HG03342 (cell line): ENCODE measurements around the gene GALR2.
"Not testable (repeated sequence)": the region's sequence is repeated elsewhere in the genome, so short reads cannot be mapped to it uniquely, and the experiment has no call there.

Experiments used
- ATAC-seq: cut with Tn5 transposase; IDR thresholded peaks from one replicate; pipeline ENCODE4 v1.9.1; 2021; ENCODE audit warnings: mild to moderate bottlenecking, moderate library complexity; ENCODE audit not compliant: unreplicated experiment

Gene GALR2

DNA sequence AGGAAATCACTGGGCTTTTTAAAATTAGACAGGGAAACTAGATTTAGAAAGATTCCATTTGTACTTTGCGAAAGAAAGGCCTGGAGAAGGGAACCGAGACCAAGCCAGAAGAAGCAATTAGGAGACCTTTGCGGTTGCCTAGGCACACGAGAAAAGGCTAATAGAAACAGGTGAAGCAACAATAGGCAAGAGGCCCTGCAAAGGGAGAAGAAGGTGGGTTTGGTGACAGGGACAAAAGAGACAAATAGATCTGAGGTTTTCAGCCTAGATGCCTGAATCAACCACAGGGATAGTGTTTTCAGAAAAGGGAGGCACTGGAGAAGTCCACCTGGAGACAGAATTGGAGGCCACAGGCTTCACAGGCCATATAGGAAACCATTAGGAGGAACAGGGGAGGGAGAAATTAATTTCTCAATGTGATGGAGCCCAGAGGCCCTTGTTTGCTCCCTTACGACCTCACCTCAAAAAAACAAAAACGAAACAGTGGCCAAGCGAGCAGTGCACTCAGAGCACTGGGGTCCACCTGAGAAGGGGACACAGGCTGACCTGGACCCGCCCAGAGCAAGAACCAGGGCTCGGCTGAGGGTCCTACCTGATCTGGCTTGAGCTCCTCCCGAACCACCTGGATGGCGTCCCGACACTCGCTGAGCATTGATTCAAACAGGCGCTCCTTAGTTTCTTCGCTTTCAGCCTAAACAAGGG lies 24.6 kb upstream of the GALR2 start:
- no peak for ATAC-seq

DNA sequence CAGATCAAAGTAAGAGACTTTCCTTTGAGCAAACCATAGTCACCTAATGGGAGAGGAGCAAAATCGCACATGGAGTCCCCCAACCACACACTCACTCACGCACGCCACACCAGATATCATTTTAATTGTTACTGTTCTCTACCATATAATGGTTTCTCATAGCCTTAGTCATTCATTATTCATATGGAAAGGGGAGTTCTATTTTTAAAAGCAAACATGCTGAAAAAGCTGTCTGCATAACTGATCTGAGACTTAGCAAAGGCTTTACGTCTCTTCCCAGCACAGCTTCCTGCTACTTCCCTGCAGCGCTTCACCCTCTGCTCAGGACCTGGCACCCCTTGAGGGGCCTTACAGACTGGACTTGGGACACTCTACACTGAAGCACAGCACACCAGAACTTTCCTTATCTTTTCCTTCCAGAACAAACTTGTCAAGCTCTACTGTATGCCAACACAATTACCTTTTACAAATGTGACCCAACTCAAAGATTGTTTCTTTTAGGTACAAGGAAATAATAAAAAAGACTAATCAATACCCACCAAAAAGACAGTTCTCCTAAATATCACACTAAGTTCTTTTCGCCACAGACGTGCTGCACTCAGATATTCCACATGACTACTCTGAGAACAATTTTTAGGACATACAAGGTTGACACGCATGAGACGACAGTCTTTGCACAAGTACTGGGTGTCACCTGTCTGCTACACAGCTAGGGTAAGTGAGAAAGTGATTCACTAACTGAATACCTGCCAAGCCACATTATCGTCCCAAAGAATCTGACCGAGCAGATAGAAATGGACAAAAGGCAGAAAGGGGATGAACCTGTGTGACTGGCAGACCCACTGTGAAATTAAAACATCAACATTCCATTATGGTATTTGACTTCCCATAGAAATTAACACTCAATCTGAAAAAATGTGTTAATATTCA lies 23.8 kb upstream of the GALR2 start:
- no peak for ATAC-seq

DNA sequence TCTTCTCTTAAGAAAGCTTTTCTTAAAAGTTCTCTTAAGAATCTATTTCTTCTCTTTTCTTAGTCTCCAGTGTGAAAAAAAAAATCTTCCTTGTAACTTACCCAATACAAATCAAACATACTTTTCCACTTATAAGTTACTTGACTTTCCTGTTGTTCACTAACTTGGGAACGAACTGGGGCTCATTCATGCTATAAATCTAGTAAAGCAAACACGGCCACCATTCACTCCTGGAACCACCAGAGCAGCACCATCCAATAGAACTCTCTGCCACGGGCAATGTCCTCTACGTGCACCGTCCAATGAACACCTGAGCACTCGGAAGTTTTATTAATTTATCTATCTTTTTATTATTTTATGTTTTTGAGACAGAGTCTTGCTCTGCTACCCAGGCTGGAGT lies 23.0 kb upstream of the GALR2 start:
- ATAC-seq: no peak

DNA sequence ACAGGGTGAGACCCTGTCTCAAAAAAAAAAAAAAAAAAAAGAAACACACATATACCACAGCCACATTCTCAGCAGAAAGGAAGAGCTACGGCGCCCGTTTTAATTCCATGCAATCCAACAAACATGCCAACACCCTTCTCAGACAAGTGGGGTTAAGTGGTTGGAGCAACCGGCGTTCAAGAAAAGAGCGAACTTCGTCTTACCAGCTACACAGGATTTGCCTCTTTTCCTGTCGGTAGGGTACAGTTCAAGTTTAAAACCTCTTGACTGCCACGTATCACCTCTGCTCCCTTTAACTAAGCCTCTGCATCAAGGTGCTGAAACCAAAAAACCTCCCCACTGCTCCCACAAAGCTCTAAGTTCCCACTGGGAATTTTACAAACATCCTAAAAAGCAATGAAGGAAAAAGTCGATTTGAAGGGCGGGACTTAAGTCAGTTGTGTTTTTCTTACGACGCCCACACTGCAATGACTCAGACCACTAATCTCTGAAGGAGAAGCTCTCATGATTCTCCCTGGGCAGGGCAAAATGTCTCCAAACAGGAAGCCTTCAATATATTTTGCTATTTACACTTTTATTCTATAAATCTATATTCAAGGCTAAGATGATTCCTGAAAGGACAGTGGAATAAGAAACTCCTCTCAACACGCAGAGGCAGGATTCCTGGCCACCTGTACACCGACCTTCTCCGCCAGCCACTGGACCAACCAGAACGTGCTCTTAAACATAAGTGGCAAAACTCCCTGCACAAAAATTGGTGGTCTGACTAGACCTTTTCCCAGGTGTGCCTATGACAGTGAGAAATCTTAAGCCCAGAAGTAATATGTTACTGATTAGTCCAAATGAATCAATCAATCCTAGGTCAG lies 21.1 kb upstream of the GALR2 start:
- no peak for ATAC-seq

DNA sequence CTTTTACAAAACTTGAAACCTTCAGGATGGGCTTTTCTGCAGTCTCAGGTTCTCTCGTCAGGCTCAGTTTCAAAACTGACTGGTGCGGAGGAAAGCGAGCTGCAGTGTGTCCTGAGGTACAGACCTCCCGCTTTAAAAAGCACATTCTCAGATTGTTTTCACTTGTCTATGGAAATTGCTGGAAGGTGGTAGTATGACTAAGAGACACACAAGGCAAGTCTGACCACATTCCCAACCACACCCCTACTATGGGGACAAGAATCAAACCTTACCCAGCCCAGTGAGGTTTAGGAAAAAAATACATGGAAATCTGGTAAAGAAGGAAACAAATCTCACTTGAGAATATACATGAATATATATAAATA lies 20.5 kb upstream of the GALR2 start:
- ATAC-seq: no peak

DNA sequence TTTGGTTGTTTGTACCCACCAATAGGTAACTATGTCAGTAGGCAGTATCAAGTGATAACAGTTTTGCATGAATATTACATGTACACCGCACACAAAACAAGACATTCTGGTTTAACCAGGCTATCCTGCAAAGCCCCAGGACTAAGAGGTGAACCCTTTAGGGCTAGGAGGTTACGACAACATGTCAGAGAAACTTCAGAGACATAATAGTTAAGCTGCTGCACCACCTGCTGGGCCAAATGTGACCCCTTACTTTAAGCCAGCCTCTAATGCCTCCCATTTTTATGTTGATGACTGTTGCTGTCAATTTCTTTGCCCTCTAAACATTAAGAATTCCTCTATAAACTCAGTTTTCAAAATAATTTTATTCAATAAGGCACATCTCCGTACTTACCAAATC lies 17.7 kb upstream of the GALR2 start:
- no peak for ATAC-seq

DNA sequence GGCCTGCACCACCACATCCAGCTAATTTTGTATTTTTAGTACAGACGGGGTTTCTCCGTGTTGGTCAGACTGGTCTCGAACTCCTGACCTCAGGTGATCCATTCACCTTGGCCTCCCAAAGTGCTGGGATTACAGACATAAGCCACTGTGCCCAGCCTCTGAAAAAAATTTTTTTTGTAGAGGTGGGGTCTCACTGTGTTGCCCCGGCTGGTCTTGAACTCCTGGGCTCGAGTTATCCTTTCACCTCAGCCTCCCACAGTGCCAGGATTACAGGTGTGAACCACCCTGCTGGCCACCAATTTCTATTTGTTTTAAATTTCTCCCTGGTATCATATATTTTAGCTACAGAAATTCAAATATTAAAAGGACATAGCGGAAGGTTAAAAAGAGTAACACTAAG lies 16.3 kb upstream of the GALR2 start:
- not testable (repeated sequence) for ATAC-seq

DNA sequence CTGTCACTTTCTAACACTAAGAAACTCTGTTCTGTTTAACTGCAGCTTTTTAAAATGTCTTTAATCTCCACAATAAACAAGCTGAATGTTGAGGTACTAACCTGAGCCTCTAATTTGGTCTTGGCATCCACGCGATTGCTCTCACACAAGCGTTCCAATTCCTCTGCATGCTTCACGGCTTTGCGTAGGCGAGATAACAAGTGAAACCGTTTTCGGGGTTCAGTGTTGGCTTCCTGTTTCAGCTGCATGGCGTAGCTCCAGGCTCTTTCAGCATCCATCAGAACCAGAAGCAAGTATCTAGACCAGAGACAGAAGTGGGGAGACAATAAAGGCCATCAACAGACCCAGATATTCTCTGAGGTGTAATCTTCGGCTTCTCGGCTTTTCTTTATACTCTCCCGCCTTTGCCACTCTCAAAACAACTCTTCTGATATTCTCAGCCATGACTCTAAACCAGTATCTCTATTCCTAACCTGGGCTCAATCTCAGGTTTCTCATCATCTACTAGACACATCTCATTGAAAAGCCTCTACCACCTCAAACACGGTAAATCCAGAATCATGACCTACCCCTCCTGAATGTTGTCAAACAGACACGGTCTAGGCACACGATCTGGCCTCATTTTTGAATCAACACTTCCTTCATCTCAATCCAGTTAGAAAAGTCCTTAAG lies 10.6 kb upstream of the GALR2 start:
- no peak for ATAC-seq

DNA sequence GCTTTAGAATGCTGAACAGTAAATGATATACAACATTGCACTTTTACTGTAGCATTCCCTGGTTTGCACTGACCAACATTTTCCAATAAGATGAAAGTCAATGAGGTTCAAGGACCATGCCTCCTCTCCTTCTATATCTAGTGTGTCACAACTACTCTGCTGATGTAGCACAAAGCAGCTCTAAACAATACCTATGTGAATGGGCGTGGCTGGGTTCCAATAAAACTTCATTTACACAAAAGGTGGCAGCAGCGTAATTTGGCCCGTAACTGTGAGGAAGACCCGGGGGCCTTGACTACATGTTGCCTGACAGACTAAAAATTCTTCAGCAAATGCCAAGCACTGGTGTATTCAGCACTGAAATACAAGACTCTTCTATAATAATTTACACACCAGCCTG lies 8.8 kb upstream of the GALR2 start:
- no peak for ATAC-seq

DNA sequence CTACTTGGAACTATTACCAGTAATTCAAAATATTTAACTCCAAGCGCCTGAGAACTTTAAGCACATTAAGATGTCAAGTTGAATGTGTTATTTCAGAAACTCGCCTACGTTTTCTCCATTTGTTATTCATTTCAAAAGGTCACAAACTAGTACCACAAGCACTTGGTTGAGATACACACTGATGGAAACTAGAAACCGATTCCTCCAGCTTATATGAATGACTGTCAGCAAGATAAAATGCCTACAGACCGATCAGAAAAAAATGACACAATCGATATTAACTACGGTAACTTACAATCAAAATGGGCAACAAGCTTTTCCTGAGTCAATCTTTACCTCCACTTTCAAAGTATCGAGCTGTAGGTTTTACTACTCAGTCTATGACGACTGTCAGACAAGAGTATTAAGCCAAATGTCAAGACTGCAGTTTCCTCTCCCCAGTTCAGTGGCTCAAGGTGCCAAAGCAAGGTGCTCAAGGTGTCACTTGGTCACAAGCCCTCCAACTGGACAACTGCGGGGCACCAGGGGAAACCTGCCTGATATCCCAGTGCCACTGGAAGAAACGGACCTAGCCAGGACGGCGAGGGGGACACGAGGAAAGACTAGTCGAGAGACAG lies 2.9 kb upstream of the GALR2 start:
- ATAC-seq: no peak

DNA sequence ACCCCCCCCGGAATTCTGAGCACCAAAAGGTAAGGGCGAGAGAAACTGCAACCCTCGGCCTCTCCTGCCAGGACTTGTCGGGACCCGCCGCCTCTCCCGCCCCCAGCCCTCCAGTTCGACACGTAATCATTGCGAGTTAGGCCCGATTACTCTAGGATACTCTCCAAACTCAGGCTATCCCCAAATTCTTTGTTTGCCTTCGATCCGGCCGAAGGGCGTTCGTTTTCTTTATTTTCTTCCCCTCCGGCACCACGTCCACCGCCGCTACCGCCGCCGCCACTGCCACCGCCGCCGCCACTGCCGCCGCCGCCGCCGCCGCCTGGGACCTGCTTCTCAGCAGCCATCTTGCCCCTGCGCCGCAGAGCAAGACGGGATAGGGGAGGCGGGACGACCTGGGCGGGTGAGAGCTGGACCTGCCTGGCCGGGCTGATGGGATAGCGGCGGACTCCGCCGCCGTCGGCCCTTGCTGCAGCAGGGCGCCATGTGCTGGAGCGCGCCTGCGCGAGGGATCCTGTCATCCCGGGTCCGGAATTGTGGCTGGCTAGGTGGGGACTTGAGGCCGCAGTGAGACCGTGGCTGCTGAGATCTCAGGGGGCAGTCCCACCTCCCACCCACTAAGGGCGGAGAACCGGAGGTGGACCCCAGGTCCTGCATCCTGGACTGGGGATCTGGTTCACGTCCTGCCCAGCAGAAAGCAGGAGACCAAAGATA lies 2.3 kb upstream of the GALR2 start, which contains the start of gene SRP68:
TSS of gene SRP68 (minus strand) at position 370 of the 711 bp plus-strand sequence. CDS start at position 344, 26 bp downstream.
- ATAC-seq: peak; percentile 82

DNA sequence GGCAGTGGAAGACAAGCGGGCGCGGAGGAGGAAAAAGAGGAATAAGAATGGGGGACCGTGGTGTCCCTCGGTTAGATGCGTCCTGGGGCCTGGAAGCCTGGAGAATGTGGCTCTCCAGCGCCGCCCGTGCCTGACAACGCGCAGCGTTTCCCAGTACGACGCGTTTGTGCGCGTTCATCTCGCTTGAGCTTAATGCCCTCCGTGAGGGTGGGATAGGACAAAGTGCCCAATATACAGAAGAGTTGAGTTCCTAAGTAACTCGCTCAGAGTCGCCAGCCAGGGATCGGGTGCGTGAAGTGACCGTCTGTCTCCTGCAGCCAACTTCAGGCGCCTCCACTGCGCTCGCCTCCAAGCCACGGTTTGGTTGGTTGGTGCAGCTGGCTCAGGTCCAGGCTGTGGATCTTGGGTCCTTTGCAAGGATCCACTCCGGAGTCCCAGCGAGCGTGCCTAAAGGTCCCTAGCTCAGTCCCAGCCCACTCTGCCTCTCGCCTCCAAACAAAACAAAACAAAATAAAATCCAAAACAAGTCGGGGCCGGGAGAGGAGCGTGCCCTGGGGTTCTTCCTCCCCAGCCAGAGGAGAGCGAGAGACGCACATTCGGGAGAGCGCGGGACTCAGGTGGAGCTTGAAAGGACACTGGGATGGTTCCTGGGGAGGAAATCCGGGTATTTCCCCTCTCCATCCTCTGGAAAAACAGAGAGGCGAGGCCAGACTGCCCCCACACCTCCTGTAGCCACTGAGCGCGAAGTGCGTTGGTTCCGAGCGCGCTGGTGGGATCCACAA lies 974 bp downstream of the GALR2 start:
- ATAC-seq: no peak

DNA sequence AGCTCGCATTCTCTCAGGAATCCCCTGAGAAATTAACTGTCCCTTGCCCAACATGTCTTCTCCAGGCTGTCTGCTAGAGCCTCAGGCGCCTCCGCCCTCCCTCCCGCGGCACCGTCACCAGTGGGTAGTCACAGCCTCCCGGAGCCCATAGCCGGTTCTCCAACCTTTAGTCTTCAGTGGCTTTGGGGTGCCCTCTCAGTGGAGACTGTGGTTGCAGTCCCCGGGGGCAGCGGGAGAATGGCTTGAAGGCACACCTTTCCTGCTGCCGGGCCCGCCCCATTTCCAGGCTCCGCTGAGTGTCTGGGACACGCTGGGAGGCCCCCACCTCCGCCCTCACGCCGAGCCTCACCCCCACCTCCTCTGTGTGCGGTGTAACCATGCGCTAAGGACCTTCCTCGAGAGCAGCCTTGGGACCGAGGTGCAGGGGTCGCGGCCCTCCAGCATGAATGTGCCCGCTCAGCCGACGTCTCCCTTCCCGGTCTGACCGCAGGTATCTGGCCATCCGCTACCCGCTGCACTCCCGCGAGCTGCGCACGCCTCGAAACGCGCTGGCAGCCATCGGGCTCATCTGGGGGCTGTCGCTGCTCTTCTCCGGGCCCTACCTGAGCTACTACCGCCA lies 1.7 kb downstream of the GALR2 start:
- no peak for ATAC-seq

DNA sequence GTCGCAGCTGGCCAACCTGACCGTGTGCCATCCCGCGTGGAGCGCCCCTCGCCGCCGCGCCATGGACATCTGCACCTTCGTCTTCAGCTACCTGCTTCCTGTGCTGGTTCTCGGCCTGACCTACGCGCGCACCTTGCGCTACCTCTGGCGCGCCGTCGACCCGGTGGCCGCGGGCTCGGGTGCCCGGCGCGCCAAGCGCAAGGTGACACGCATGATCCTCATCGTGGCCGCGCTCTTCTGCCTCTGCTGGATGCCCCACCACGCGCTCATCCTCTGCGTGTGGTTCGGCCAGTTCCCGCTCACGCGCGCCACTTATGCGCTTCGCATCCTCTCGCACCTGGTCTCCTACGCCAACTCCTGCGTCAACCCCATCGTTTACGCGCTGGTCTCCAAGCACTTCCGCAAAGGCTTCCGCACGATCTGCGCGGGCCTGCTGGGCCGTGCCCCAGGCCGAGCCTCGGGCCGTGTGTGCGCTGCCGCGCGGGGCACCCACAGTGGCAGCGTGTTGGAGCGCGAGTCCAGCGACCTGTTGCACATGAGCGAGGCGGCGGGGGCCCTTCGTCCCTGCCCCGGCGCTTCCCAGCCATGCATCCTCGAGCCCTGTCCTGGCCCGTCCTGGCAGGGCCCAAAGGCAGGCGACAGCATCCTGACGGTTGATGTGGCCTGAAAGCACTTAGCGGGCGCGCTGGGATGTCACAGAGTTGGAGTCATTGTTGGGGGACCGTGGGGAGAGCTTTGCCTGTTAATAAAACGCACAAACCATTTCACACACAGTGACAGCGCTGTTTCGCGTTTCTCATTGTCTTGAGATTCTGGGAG lies 2.4 kb downstream of the GALR2 start:
- no peak for ATAC-seq

DNA sequence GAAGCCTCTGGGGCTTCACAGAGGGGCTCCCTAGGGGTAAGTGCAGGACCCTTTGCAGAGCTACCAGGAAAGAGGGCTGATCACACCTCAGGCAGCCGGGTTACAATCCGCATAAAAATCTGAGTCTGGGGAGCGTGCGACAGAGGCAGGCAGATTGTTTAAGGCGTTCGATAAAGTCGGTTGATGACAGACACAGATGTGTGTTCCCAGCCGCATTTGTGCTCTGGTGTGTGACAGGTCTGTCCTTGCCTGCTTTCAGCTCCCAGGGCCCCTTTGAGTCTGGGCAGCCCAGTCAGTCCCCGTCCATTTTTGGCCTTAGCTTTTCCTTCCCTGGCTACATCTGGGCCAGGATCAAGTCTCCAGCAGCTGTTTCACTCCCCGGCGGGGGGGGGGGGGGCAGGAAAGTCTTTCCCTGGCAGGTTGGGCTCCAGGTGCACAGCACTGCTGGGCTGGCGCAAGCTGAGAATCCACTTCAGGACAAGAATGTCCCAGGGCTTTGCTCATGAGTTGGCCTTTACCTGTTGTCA lies 3.1 kb downstream of the GALR2 start:
- no peak for ATAC-seq

DNA sequence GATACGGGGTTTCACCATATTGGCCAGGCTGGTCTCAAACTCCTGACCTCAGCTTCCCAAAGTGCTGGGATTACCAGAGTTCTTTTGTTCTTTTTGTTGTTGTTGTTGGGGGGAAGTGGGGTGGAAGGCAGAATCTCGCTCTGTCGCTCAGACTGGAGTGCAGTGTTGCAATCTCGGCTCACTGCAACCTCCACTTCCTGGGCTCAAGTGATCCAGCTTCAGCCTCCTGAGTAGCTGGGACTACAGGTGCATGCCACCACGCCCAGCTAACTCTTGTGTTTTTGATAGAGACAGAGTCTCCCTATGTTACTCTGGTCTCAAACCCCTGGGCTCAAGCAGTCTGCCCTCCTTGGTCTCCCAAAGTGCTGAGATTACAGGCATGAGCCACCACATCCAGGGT lies 3.8 kb downstream of the GALR2 start:
- not testable (repeated sequence) for ATAC-seq

DNA sequence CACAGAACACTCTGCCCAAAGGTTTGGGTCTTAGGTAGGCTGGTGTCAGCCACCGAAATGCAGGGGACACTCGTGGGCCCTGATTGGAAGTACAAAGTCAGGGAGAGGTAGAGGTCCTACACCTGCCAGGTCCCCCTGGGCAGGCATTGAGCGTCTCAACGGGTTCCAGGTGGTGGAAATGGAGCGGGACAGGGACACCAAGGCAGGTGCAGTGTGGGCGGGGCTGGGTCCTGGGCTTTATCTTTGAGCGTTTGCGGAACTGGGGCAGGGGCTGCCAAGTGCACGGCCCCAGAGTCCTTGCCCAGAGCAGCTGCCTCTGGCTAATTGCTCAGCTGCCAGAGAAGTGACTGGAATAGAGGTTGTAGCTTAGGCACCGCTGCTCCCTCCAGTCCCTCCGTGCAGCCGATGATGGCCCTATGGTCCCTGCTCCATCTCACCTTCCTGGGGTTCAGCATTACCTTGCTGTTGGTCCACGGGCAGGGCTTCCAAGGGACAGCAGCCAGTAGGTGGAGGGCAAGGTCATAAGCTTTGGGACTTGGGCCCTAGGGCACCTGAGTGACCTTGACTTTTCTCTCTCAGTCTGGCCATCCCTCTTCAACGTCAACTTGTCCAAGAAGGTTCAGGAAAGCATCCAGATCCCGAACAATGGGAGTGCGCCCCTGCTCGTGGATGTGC lies 4.4 kb downstream of the GALR2 start, which contains the start of gene ZACN:
TSS of gene ZACN (plus strand) at position 323 of the 675 bp plus-strand sequence. CDS start at position 406, 83 bp downstream.
- ATAC-seq: no peak
